PC-3 (cell line): Measurements from ENCODE around the gene PSMG2.

ENCODE experiments used
- CTCF ChIP-seq: fragments of 300-600 bp; sonication (generic); conservative IDR thresholded peaks from 2 replicates; pipeline ENCODE4 v1.5.1; 2017; ENCODE audit warnings: antibody characterized with exemption, low read depth, mild to moderate bottlenecking, low read length
- EZH2 ChIP-seq: fragments of 300-600 bp; sonication (generic); IDR thresholded peaks from one replicate; pipeline ENCODE4 v1.6.1; 2017; ENCODE audit warnings: antibody characterized with exemption, mild to moderate bottlenecking, low read length; ENCODE audit not compliant: unreplicated experiment

- TF ChIP-seq CTCF (no peak), EZH2 (no peak)
These were observed 3.1 kb upstream of the PSMG2 start for GRCh38 chr18:12699747-12700146.
